Glutamatergic neuron (in vitro differentiated cells): Measurements from ENCODE around the gene TCF7L2. TPM values are rescaled to one million over a fixed set of nuclear protein-coding genes. Genes with fewer than 3 reads are reported as not detected.

Source experiments
- DNase-seq: peaks from one replicate; pipeline ENCODE4 v3.0.0; 2022
- H3K27ac Mint-ChIP-seq: one replicate; pipeline ENCODE4 v1.8.0; 2020; ENCODE audit warnings: mild to moderate bottlenecking, mixed read lengths, inconsistent platforms; ENCODE audit not compliant: unreplicated experiment
- H3K27me3 Mint-ChIP-seq: one replicate; pipeline ENCODE4 v1.8.0; 2020; ENCODE audit warnings: mild to moderate bottlenecking, moderate library complexity, mixed read lengths, inconsistent platforms; ENCODE audit not compliant: unreplicated experiment
- H3K36me3 Mint-ChIP-seq: one replicate; pipeline ENCODE4 v1.8.0; 2020; ENCODE audit warnings: mild to moderate bottlenecking, mixed read lengths, inconsistent platforms; ENCODE audit not compliant: unreplicated experiment
- H3K4me1 Mint-ChIP-seq: one replicate; pipeline ENCODE4 v1.8.0; 2020; ENCODE audit warnings: mild to moderate bottlenecking, low read depth, mixed read lengths, inconsistent platforms; ENCODE audit not compliant: unreplicated experiment
- H3K4me3 Mint-ChIP-seq: one replicate; pipeline ENCODE4 v1.8.0; 2020; ENCODE audit warnings: mild to moderate bottlenecking, mixed read lengths, inconsistent platforms; ENCODE audit not compliant: unreplicated experiment
- H3K9me3 Mint-ChIP-seq: one replicate; pipeline ENCODE4 v1.8.0; 2020; ENCODE audit warnings: mild to moderate bottlenecking, moderate library complexity, mixed read lengths, inconsistent platforms; ENCODE audit not compliant: unreplicated experiment
- CTCF ChIP-seq: fragments of 200-600 bp; sonication (generic); IDR thresholded peaks from one replicate; pipeline ENCODE4 v1.5.0; 2021; ENCODE audit not compliant: partially characterized antibody, unreplicated experiment
- total RNA-seq: library from RNA; stranded (reverse); fragmentation: NEBNext Ultra II Directional; extraction: Animal tissue kit (Norgen Biotek cat#: 25700); gene quantifications from one replicate; pipeline ENCODE4 v1.2.1, GENCODE V29; 2021; ENCODE audit not compliant: unreplicated experiment

TCF7L2 gene
- total RNA-seq, 1 donor from 2014 or later: 5.0 TPM

GRCh38 chr10:113179966-113180365 is 229.9 kb downstream of the TCF7L2 start:
- DNase-seq: no peak
- Mint-ChIP-seq H3K27ac (no peak overlapping the region), H3K4me3 (no peak overlapping the region), H3K36me3 (no peaks in the 10 kb centered on the region), H3K27me3 (peaks cover 2% of the 10 kb centered on the region), H3K9me3 (peaks cover 7% of the 10 kb centered on the region), H3K4me1 (peaks cover 5% of the 10 kb centered on the region)
- no peak for TF ChIP-seq CTCF

- Mint-ChIP-seq H3K36me3 (no peaks in the 10 kb centered on the region), H3K27me3 (peaks cover 2% of the 10 kb centered on the region), H3K27ac (no peak overlapping the region), H3K9me3 (peaks cover 7% of the 10 kb centered on the region), H3K4me3 (no peak overlapping the region), H3K4me1 (peaks cover 5% of the 10 kb centered on the region)
- no peak for TF ChIP-seq CTCF
- DNase-seq: no peak
These were observed 230.5 kb downstream of the TCF7L2 start for GRCh38 chr10:113180401-113181154.

GRCh38 chr10:113182154-113182553 is 232.1 kb downstream of the TCF7L2 start:
- Mint-ChIP-seq H3K9me3 (peaks cover 7% of the 10 kb centered on the region), H3K27me3 (peaks cover 2% of the 10 kb centered on the region), H3K4me1 (peaks cover 5% of the 10 kb centered on the region), H3K36me3 (no peaks in the 10 kb centered on the region), H3K27ac (no peak overlapping the region), H3K4me3 (no peak overlapping the region)
- TF ChIP-seq CTCF: no peak
- DNase-seq: no peak

- Mint-ChIP-seq H3K4me3 (no peak overlapping the region), H3K4me1 (peaks cover 3% of the 10 kb centered on the region), H3K27me3 (peaks cover 2% of the 10 kb centered on the region), H3K27ac (no peak overlapping the region), H3K36me3 (no peaks in the 10 kb centered on the region), H3K9me3 (peaks cover 7% of the 10 kb centered on the region)
- TF ChIP-seq CTCF: no peak
- DNase-seq: no peak
These were observed 233.5 kb downstream of the TCF7L2 start for GRCh38 chr10:113183573-113183972.

GRCh38 chr10:113187063-113187777 is 237.2 kb downstream of the TCF7L2 start:
- no peak for TF ChIP-seq CTCF
- no peak overlapping the region for H3K27ac Mint-ChIP-seq

More at GRCh38 chr10:113187063-113187777, 237.2 kb downstream of the TCF7L2 start:
- no peak overlapping the region for H3K4me3 Mint-ChIP-seq
- H3K4me1 Mint-ChIP-seq: no peaks in the 10 kb centered on the region
- H3K36me3 Mint-ChIP-seq: no peaks in the 10 kb centered on the region
- no peak for DNase-seq
- H3K9me3 Mint-ChIP-seq: peaks cover 7% of the 10 kb centered on the region
- no peaks in the 10 kb centered on the region for H3K27me3 Mint-ChIP-seq
